GM19328 (cell line): ENCODE measurements around the gene SIX1.

ENCODE experiments used
- ATAC-seq: cut with Tn5 transposase; IDR thresholded peaks from one replicate; pipeline ENCODE4 v1.9.1; 2021; ENCODE audit warnings: mild to moderate bottlenecking, moderate library complexity; ENCODE audit not compliant: unreplicated experiment

SIX1 gene

GRCh38 chr14:60648934-60649874 is at the start of gene SIX1:
SIX1 (minus strand) TSS chr14:60649477; CDS start chr14:60649189, 288 bp downstream.
- ATAC-seq, result no peak

GRCh38 chr14:60695327-60695726 is 46.0 kb upstream of the SIX1 start:
- ATAC-seq, result no peak

GRCh38 chr14:60691383-60692113 is 42.3 kb upstream of the SIX1 start:
- ATAC-seq, result no peak

GRCh38 chr14:60686865-60687264 is 37.6 kb upstream of the SIX1 start:
- ATAC-seq, result no peak

- ATAC-seq, result no peak
Observed at GRCh38 chr14:60684203-60684602, 34.9 kb upstream of the SIX1 start.

- no peak for ATAC-seq
Observed at GRCh38 chr14:60681271-60681670, 32.0 kb upstream of the SIX1 start.

- no peak for ATAC-seq
Observed at GRCh38 chr14:60680511-60680910, 31.2 kb upstream of the SIX1 start.

- no peak for ATAC-seq
Observed at GRCh38 chr14:60679566-60680258, 30.4 kb upstream of the SIX1 start.

GRCh38 chr14:60677701-60678100 is 28.4 kb upstream of the SIX1 start:
- no peak for ATAC-seq

GRCh38 chr14:60670989-60671388 is 21.7 kb upstream of the SIX1 start:
- ATAC-seq, result no peak

- ATAC-seq, result no peak
Observed at GRCh38 chr14:60668431-60669112, 19.3 kb upstream of the SIX1 start.

- no peak for ATAC-seq
Observed at GRCh38 chr14:60665177-60665550, 15.9 kb upstream of the SIX1 start.

- no peak for ATAC-seq
Observed at GRCh38 chr14:60662982-60663381, 13.7 kb upstream of the SIX1 start.

- ATAC-seq, result no peak
Observed at GRCh38 chr14:60661721-60662120, 12.4 kb upstream of the SIX1 start.

- no peak for ATAC-seq
Observed at GRCh38 chr14:60658909-60659585, 9.8 kb upstream of the SIX1 start.

- ATAC-seq, result no peak
Observed at GRCh38 chr14:60658211-60658690, 9.0 kb upstream of the SIX1 start.

GRCh38 chr14:60657456-60658210 is 8.4 kb upstream of the SIX1 start:
- no peak for ATAC-seq

GRCh38 chr14:60656686-60657455 is 7.6 kb upstream of the SIX1 start:
- peak; percentile 86 for ATAC-seq
